Calu3 (cell line): ENCODE data around the gene ZNF444. TPM values are rescaled to one million over a fixed set of nuclear protein-coding genes. Genes with fewer than 3 reads are reported as not detected.
A peak's percentile ranks its signal among the peaks of the same experiment; 100 is the strongest.

Experiments
- BruUV-seq: library from RNA; stranded (reverse); fragments of 400-500 nt; replicated peaks from 2 replicates; lab custom pipeline; 2021; lab: Mats Ljungman, UMichigan
- CTCF ChIA-PET: fragments of 300-600 bp; sonication (Branson Sonifier 250); formaldehyde crosslinking; loops from one replicate; lab custom pipeline; 2022; ENCODE audit warnings: antibody characterized with exemption; lab: Charles Lee
- DNase-seq: peaks from one replicate; pipeline ENCODE4 v3.0.0; 2022
- H3K27ac Mint-ChIP-seq: one replicate; pipeline ENCODE4 v1.8.0; 2022; ENCODE audit warnings: mixed read lengths; ENCODE audit not compliant: unreplicated experiment
- H3K27me3 Mint-ChIP-seq: one replicate; pipeline ENCODE4 v1.8.0; 2022; ENCODE audit warnings: mixed read lengths; ENCODE audit not compliant: unreplicated experiment
- H3K36me3 Mint-ChIP-seq: one replicate; pipeline ENCODE4 v1.8.0; 2022; ENCODE audit warnings: mild to moderate bottlenecking, moderate library complexity, mixed read lengths; ENCODE audit not compliant: insufficient read depth, unreplicated experiment
- H3K4me1 Mint-ChIP-seq: one replicate; pipeline ENCODE4 v1.8.0; 2022; ENCODE audit warnings: mild to moderate bottlenecking, low read depth, mixed read lengths; ENCODE audit not compliant: unreplicated experiment
- H3K4me3 Mint-ChIP-seq: one replicate; pipeline ENCODE4 v1.8.0; 2022; ENCODE audit warnings: mild to moderate bottlenecking, low read depth, moderate library complexity, mixed read lengths; ENCODE audit not compliant: unreplicated experiment
- H3K9me3 Mint-ChIP-seq: one replicate; pipeline ENCODE4 v1.8.0; 2022; ENCODE audit warnings: low read depth, mixed read lengths; ENCODE audit not compliant: unreplicated experiment
- CTCF ChIP-seq: fragments of 200-600 bp; IDR thresholded peaks from one replicate; pipeline ENCODE4 v1.8.0; 2022; ENCODE audit warnings: antibody characterized with exemption; ENCODE audit not compliant: unreplicated experiment
- intact Hi-C: fragments of 100-400 bp; cut with micrococcal nuclease; formaldehyde crosslinking; loops from one replicate; pipeline ENCODE4 v1.10.0; 2022; ENCODE audit not compliant: unreplicated experiment
- total RNA-seq: library from RNA; stranded (reverse); gene quantifications from 2 replicates; pipeline ENCODE4 v1.2.3, GENCODE V29; 2022

Gene ZNF444
- total RNA-seq, 1 experiment from 2014 or later, result 78.6 TPM

- intact Hi-C loops, result no loop called here
These were observed 42.1 kb upstream of the ZNF444 start for GRCh38 chr19:56098731-56099568.

GRCh38 chr19:56099638-56100539, 41.2 kb upstream of the ZNF444 start:
- H3K27me3 Mint-ChIP-seq, result no peaks in the 10 kb centered on the region
- no peak for TF ChIP-seq CTCF
- peaks cover 47% of the 10 kb centered on the region for H3K36me3 Mint-ChIP-seq
- intact Hi-C loops, result no loop called here
- no peak overlapping the region for H3K4me3 Mint-ChIP-seq
- no peak for DNase-seq
- H3K4me1 Mint-ChIP-seq, result no peaks in the 10 kb centered on the region
- H3K27ac Mint-ChIP-seq, result no peak overlapping the region
- BruUV-seq, result no TSS peak
- H3K9me3 Mint-ChIP-seq, result no peaks in the 10 kb centered on the region
- CTCF ChIA-PET, result no interaction called here

More at GRCh38 chr19:56098731-56099568, 42.1 kb upstream of the ZNF444 start:
- no peak for TF ChIP-seq CTCF
- Mint-ChIP-seq H3K27me3 (no peaks in the 10 kb centered on the region), H3K27ac (no peak overlapping the region), H3K36me3 (peaks cover 55% of the 10 kb centered on the region), H3K4me1 (no peaks in the 10 kb centered on the region), H3K4me3 (no peak overlapping the region), H3K9me3 (no peaks in the 10 kb centered on the region)
- no peak for DNase-seq
- CTCF ChIA-PET, result no interaction called here
- no TSS peak for BruUV-seq

GRCh38 chr19:56101095-56101494, 40.0 kb upstream of the ZNF444 start:
- Mint-ChIP-seq H3K27ac (no peak overlapping the region), H3K27me3 (no peaks in the 10 kb centered on the region), H3K9me3 (no peaks in the 10 kb centered on the region), H3K36me3 (peaks cover 45% of the 10 kb centered on the region), H3K4me3 (no peak overlapping the region), H3K4me1 (peaks cover 9% of the 10 kb centered on the region)
- no peak for TF ChIP-seq CTCF
- no peak for DNase-seq
- intact Hi-C loops, result no loop called here
- CTCF ChIA-PET, result no interaction called here
- BruUV-seq, result no TSS peak

GRCh38 chr19:56101746-56102535, 39.1 kb upstream of the ZNF444 start:
- H3K36me3 Mint-ChIP-seq, result peaks cover 49% of the 10 kb centered on the region
- no peaks in the 10 kb centered on the region for H3K27me3 Mint-ChIP-seq
- H3K4me3 Mint-ChIP-seq, result no peak overlapping the region
- no peak overlapping the region for H3K27ac Mint-ChIP-seq
- no peak for TF ChIP-seq CTCF
- H3K9me3 Mint-ChIP-seq, result no peaks in the 10 kb centered on the region
- peaks cover 18% of the 10 kb centered on the region for H3K4me1 Mint-ChIP-seq
- no peak for DNase-seq
- intact Hi-C loops, result no loop called here
- CTCF ChIA-PET, result no interaction called here
- BruUV-seq, result TSS peak; percentile 16
